Measurements from ENCODE around the gene TRAF1. TPM values are rescaled to one million over a fixed set of nuclear protein-coding genes. Genes with fewer than 3 reads are reported as not detected.

TRAF1 gene
- total and polyA plus RNA-seq, 2 donors (not counting 1 experiment from before 2014, with no cell fraction given), result 12.2 to 19.5 TPM

- WGBS (ENCODE audit: insufficient coverage), result 100% methylated on average over 1 of the region's 1 CpG
- H4K20me1 ChIP-seq (ENCODE audit: control insufficient read depth, insufficient read depth, low read length, poor library complexity, severe bottlenecking), result no peaks in the 10 kb centered on the region
- H3K4me3 ChIP-seq (ENCODE audit: control extremely low read depth in 1 of 5, extremely low read depth in 1 of 5, insufficient read depth in 1 of 5, low read depth in 2 of 5, low read length in 4 of 5), result no peak overlapping the region
- no peak overlapping the region for H2AFZ ChIP-seq (ENCODE audit: insufficient read depth, low read depth, low read length, poor library complexity, severe bottlenecking)
- intact Hi-C loops (cut with micrococcal nuclease), result no loop called here
- TF ChIP-seq, protein P1, sequence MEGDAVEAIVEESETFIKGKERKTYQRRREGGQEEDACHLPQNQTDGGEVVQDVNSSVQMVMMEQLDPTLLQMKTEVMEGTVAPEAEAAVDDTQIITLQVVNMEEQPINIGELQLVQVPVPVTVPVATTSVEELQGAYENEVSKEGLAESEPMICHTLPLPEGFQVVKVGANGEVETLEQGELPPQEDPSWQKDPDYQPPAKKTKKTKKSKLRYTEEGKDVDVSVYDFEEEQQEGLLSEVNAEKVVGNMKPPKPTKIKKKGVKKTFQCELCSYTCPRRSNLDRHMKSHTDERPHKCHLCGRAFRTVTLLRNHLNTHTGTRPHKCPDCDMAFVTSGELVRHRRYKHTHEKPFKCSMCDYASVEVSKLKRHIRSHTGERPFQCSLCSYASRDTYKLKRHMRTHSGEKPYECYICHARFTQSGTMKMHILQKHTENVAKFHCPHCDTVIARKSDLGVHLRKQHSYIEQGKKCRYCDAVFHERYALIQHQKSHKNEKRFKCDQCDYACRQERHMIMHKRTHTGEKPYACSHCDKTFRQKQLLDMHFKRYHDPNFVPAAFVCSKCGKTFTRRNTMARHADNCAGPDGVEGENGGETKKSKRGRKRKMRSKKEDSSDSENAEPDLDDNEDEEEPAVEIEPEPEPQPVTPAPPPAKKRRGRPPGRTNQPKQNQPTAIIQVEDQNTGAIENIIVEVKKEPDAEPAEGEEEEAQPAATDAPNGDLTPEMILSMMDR (IDR thresholded peaks at IDR 0.05), result no peak
- TF ChIP-seq EZH2 (IDR thresholded peaks at IDR 0.05; ENCODE audit: borderline replicate concordance, insufficient read depth, low read depth, low read length, poor library complexity, severe bottlenecking), result no peak
- H3K4me2 ChIP-seq (replicated peaks; ENCODE audit: low read depth, low read length, poor library complexity, severe bottlenecking), result no peak overlapping the region
- no peaks in the 10 kb centered on the region for H3K36me3 ChIP-seq (replicated peaks in 1 of 2; ENCODE audit: control extremely low read depth in 1 of 2, control insufficient read depth in 1 of 2, extremely low read depth in 1 of 2, insufficient read depth in 2 of 2, low read length in 1 of 2)
- no peak overlapping the region for H3K9ac ChIP-seq (ENCODE audit: low read length)
- Mint-ChIP-seq H3K27ac (no peak overlapping the region), H3K9me3 (ENCODE audit: insufficient read depth) (peaks cover 3% of the 10 kb centered on the region), H3K4me1 (peaks cover 17% of the 10 kb centered on the region), H3K27me3 (no peaks in the 10 kb centered on the region), H3K4me3 (no peak overlapping the region)
- no peaks in the 10 kb centered on the region for H3K27me3 ChIP-seq (replicated peaks in 1 of 4; ENCODE audit: control extremely low read depth in 1 of 4, control insufficient read depth in 3 of 4, insufficient read depth in 4 of 4, low read length in 3 of 4)
- peaks cover 0 to 8% (median 3%) of the 10 kb centered on the region in 3 donors for H3K9me3 ChIP-seq (ENCODE audit: control extremely low read depth in 1 of 3, control insufficient read depth in 2 of 3, insufficient read depth in 1 of 3, low read length in 2 of 3)
- no peaks in the 10 kb centered on the region for H3K79me2 ChIP-seq (ENCODE audit: control insufficient read depth, insufficient read depth, low read length)
- ChIA-PET POLR2A (no interaction called here), CTCF (no interaction called here)
- H3K27ac ChIP-seq (ENCODE audit: low read length in 2 of 2), result no peak overlapping the region
- DNase-seq (no peak), ATAC-seq (ENCODE audit: low read depth) (no peak)
- H3K4me1 ChIP-seq (ENCODE audit: control insufficient read depth in 2 of 2, insufficient read depth in 2 of 2, low read length in 2 of 2), result peaks cover 13 to 20% of the 10 kb centered on the region in 2 donors
These were observed 22.2 kb upstream of the TRAF1 start for GRCh38 chr9:120948824-120949223.

GRCh38 chr9:120947222-120947621 is 20.6 kb upstream of the TRAF1 start:
- Histone ChIP-seq H3K79me2 (ENCODE audit: control insufficient read depth, insufficient read depth, low read length) (no peaks in the 10 kb centered on the region), H3K4me1 (ENCODE audit: control insufficient read depth in 2 of 2, insufficient read depth in 2 of 2, low read length in 2 of 2) (peaks cover 14 to 22% of the 10 kb centered on the region in 2 donors), H3K9me3 (ENCODE audit: control extremely low read depth in 1 of 3, control insufficient read depth in 2 of 3, insufficient read depth in 1 of 3, low read length in 2 of 3) (peaks cover 0 to 8% (median 3%) of the 10 kb centered on the region in 3 donors), H4K20me1 (ENCODE audit: control insufficient read depth, insufficient read depth, low read length, poor library complexity, severe bottlenecking) (no peaks in the 10 kb centered on the region), H3K4me2 (replicated peaks; ENCODE audit: low read depth, low read length, poor library complexity, severe bottlenecking) (no peak overlapping the region), H3K27me3 (replicated peaks in 1 of 4; ENCODE audit: control extremely low read depth in 1 of 4, control insufficient read depth in 3 of 4, insufficient read depth in 4 of 4, low read length in 3 of 4) (no peaks in the 10 kb centered on the region), H3K36me3 (replicated peaks in 1 of 2; ENCODE audit: control extremely low read depth in 1 of 2, control insufficient read depth in 1 of 2, extremely low read depth in 1 of 2, insufficient read depth in 2 of 2, low read length in 1 of 2) (no peaks in the 10 kb centered on the region), H3K4me3 (ENCODE audit: control extremely low read depth in 1 of 5, extremely low read depth in 1 of 5, insufficient read depth in 1 of 5, low read depth in 2 of 5, low read length in 4 of 5) (no peak overlapping the region), H2AFZ (ENCODE audit: insufficient read depth, low read depth, low read length, poor library complexity, severe bottlenecking) (no peak overlapping the region), H3K9ac (ENCODE audit: low read length) (no peak overlapping the region), H3K27ac (ENCODE audit: low read length in 2 of 2) (no peak overlapping the region)
- Mint-ChIP-seq H3K27me3 (no peaks in the 10 kb centered on the region), H3K9me3 (ENCODE audit: insufficient read depth) (peaks cover 3% of the 10 kb centered on the region), H3K27ac (no peak overlapping the region), H3K4me3 (no peak overlapping the region), H3K4me1 (peaks cover 17% of the 10 kb centered on the region)
- TF ChIP-seq EZH2 (IDR thresholded peaks at IDR 0.05; ENCODE audit: borderline replicate concordance, insufficient read depth, low read depth, low read length, poor library complexity, severe bottlenecking), result no peak
- TF ChIP-seq, protein P1 (IDR thresholded peaks at IDR 0.05), result no peak
- intact Hi-C loops (cut with micrococcal nuclease), result no loop called here
- DNase-seq, result no peak
- ChIA-PET POLR2A (no interaction called here), CTCF (no interaction called here)
- ATAC-seq (ENCODE audit: low read depth), result no peak
- WGBS (ENCODE audit: insufficient coverage), result 100% methylated on average over 2 of the region's 2 CpGs

All from B cell (primary cell).